ENCODE data around the gene WDR82. TPM values are rescaled to one million over a fixed set of nuclear protein-coding genes. Genes with fewer than 3 reads are reported as not detected.

WDR82 gene
- total RNA-seq, 1 donor from 2014 or later, result 49.2 TPM

GRCh38 chr3:52242039-52242438 is 36.4 kb downstream of the WDR82 start:
- Mint-ChIP-seq H3K27ac (no peak overlapping the region), H3K4me1 (peaks cover 26% of the 10 kb centered on the region), H3K9me3 (no peaks in the 10 kb centered on the region), H3K27me3 (ENCODE audit: insufficient read depth, low read depth) (peaks cover 21% of the 10 kb centered on the region), H3K36me3 (no peaks in the 10 kb centered on the region), H3K4me3 (no peak overlapping the region)
- H3F3A ChIP-seq (ENCODE audit: low read depth), result peaks cover 18% of the 10 kb centered on the region
- no peak for TF ChIP-seq EZH2 (IDR thresholded peaks at IDR 0.05)
- TF ChIP-seq EZH2phosphoT487 (IDR thresholded peaks at IDR 0.05), result no peak
- TF ChIP-seq, protein P1, sequence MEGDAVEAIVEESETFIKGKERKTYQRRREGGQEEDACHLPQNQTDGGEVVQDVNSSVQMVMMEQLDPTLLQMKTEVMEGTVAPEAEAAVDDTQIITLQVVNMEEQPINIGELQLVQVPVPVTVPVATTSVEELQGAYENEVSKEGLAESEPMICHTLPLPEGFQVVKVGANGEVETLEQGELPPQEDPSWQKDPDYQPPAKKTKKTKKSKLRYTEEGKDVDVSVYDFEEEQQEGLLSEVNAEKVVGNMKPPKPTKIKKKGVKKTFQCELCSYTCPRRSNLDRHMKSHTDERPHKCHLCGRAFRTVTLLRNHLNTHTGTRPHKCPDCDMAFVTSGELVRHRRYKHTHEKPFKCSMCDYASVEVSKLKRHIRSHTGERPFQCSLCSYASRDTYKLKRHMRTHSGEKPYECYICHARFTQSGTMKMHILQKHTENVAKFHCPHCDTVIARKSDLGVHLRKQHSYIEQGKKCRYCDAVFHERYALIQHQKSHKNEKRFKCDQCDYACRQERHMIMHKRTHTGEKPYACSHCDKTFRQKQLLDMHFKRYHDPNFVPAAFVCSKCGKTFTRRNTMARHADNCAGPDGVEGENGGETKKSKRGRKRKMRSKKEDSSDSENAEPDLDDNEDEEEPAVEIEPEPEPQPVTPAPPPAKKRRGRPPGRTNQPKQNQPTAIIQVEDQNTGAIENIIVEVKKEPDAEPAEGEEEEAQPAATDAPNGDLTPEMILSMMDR (IDR thresholded peaks at IDR 0.05), result no peak
- no peak for DNase-seq (ENCODE audit: low spot score)
- H3K9ac ChIP-seq, result no peak overlapping the region
- H3K36me3 ChIP-seq, result no peaks in the 10 kb centered on the region
- H3K4me1 ChIP-seq, result peaks cover 8% of the 10 kb centered on the region
- H4K20me1 ChIP-seq (ENCODE audit: low read depth), result peaks cover 10% of the 10 kb centered on the region
- H3K4me2 ChIP-seq, result no peak overlapping the region
- no peak overlapping the region for H2AFZ ChIP-seq (replicated peaks)
- H3K9me3 ChIP-seq (ENCODE audit: low read depth), result no peaks in the 10 kb centered on the region
- peaks cover 41% of the 10 kb centered on the region for H3K27me3 ChIP-seq
- H3K79me2 ChIP-seq (ENCODE audit: low read depth), result peaks cover 7% of the 10 kb centered on the region
- H3K27ac ChIP-seq, result no peak overlapping the region
- H3K4me3 ChIP-seq, result no peak overlapping the region

DNA sequence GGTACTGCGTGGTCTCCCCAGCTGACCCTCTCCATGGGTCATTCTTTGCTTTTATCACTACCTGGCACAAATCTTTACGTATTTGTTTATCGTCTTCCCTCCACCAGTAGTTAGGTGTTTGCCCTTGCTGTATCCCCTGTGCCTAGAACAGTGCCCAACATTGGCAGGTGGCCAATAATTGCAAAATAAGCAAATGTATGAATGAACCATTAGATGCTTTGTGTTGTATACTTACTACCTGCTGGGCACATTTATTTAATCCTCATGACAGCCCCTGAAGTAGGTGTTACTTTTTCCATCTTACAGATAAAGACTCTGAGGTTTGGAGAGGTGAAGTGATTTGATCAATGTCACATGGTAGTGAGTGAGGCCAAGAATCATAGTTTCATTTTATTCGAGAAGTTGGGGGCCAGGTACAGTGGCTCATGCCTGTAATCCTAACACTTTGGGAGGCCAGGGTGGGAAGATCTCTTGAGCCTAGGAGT is 37.5 kb downstream of the WDR82 start:
- peaks cover 8% of the 10 kb centered on the region for H3K4me1 ChIP-seq
- TF ChIP-seq EZH2phosphoT487 (IDR thresholded peaks at IDR 0.05) (no peak), EZH2 (IDR thresholded peaks at IDR 0.05) (no peak)
- TF ChIP-seq, protein P1 (IDR thresholded peaks at IDR 0.05), result no peak
- Mint-ChIP-seq H3K4me3 (peak overlapping the region; percentile 97), H3K27me3 (ENCODE audit: insufficient read depth, low read depth) (peaks cover 14% of the 10 kb centered on the region), H3K27ac (no peak overlapping the region), H3K36me3 (no peaks in the 10 kb centered on the region), H3K4me1 (peaks cover 29% of the 10 kb centered on the region), H3K9me3 (no peaks in the 10 kb centered on the region)
- no peak overlapping the region for H3K4me2 ChIP-seq
- no peak for DNase-seq (ENCODE audit: low spot score)
- no peak overlapping the region for H3K9ac ChIP-seq
- H3K27me3 ChIP-seq, result peaks cover 30% of the 10 kb centered on the region
- no peak overlapping the region for H3K4me3 ChIP-seq
- H3F3A ChIP-seq (ENCODE audit: low read depth), result peaks cover 10% of the 10 kb centered on the region
- H3K27ac ChIP-seq, result no peak overlapping the region
- H4K20me1 ChIP-seq (ENCODE audit: low read depth), result peaks cover 10% of the 10 kb centered on the region
- no peaks in the 10 kb centered on the region for H3K36me3 ChIP-seq
- H2AFZ ChIP-seq (replicated peaks), result no peak overlapping the region
- no peaks in the 10 kb centered on the region for H3K9me3 ChIP-seq (ENCODE audit: low read depth)
- peaks cover 7% of the 10 kb centered on the region for H3K79me2 ChIP-seq (ENCODE audit: low read depth)

DNA sequence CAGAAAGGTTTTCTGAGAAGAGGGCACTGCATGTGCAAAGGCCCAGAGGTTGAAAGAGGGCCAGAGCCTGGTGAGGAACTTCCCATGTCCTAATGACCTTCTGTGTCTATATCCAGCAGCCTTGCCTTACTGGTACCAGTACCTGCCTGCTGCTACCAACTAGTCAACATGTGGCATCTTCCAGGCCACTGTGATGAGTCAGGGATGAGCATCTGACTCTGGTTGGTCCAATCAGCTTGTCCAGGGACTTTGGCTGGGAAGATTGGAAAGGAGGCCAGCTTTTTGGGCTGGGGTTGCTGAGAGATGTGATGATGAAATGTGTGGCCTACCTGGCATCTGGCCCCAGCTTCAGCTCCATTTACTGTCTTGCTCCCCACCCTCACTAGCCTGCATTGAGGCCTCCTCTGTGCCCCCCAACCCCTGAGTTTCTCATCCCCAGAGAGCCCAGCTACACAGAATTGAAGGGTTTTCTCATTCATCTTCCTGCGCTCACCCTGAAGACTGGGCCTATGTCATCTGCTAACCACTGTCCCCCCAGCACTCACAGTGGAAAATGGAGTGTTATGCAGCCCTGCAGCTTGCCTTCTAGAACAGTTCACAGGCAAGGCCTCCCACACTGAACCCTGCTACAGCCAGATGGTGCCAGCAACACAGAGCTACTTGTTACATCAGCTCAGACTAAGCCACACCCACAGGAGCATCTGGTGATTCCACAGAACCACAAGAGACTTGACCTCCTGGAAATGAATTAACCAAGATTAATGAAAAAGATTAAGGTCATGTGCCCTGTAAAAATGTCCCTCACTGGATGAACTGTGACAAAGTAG is 38.2 kb downstream of the WDR82 start:
- TF ChIP-seq EZH2 (IDR thresholded peaks at IDR 0.05), result no peak
- TF ChIP-seq EZH2phosphoT487 (IDR thresholded peaks at IDR 0.05), result no peak
- TF ChIP-seq, protein P1 (IDR thresholded peaks at IDR 0.05), result no peak
- H3K4me3 ChIP-seq, result peak overlapping the region; percentile 87
- H3K79me2 ChIP-seq (ENCODE audit: low read depth), result peaks cover 7% of the 10 kb centered on the region
- H4K20me1 ChIP-seq (ENCODE audit: low read depth), result peaks cover 10% of the 10 kb centered on the region
- Mint-ChIP-seq H3K4me3 (peak overlapping the region; percentile 97), H3K9me3 (no peaks in the 10 kb centered on the region), H3K27ac (no peak overlapping the region), H3K36me3 (no peaks in the 10 kb centered on the region), H3K27me3 (ENCODE audit: insufficient read depth, low read depth) (peaks cover 14% of the 10 kb centered on the region), H3K4me1 (peaks cover 29% of the 10 kb centered on the region)
- H3K4me1 ChIP-seq, result peaks cover 8% of the 10 kb centered on the region
- peak overlapping the region; percentile 88 for H3K4me2 ChIP-seq
- no peak overlapping the region for H2AFZ ChIP-seq (replicated peaks)
- no peaks in the 10 kb centered on the region for H3K36me3 ChIP-seq
- H3K9ac ChIP-seq, result no peak overlapping the region
- H3K9me3 ChIP-seq (ENCODE audit: low read depth), result no peaks in the 10 kb centered on the region
- no peak for DNase-seq (ENCODE audit: low spot score)
- H3F3A ChIP-seq (ENCODE audit: low read depth), result peaks cover 7% of the 10 kb centered on the region
- peaks cover 23% of the 10 kb centered on the region for H3K27me3 ChIP-seq
- no peak overlapping the region for H3K27ac ChIP-seq

All from neural progenitor cell (in vitro differentiated cells).